Endodermal cell (in vitro differentiated cells): ENCODE data around the gene KIF21B. TPM values are rescaled to one million over a fixed set of nuclear protein-coding genes. Genes with fewer than 3 reads are reported as not detected.

ENCODE experiments used
- DNase-seq: peaks from one replicate; pipeline ENCODE4 v3.0.0-alpha.2; 2017
- H3K27ac ChIP-seq: 2 replicates; pipeline ENCODE4 v1.5.1; 2013; ENCODE audit warnings: mild to moderate bottlenecking, low read depth, low read length, moderate library complexity
- H3K27me3 ChIP-seq: 2 replicates; pipeline ENCODE4 v1.6.1; 2013; ENCODE audit warnings: mild to moderate bottlenecking, low read length, moderate library complexity; ENCODE audit not compliant: insufficient read depth, control insufficient read depth, poor library complexity, severe bottlenecking
- H3K36me3 ChIP-seq: 2 replicates; pipeline ENCODE4 v1.7.0; 2013; ENCODE audit warnings: mild to moderate bottlenecking, low read length, moderate library complexity; ENCODE audit not compliant: control insufficient read depth, insufficient read depth
- H3K4me1 ChIP-seq: one replicate; pipeline ENCODE4 v1.7.0; 2013; ENCODE audit warnings: low read length; ENCODE audit not compliant: control insufficient read depth, insufficient read depth
- H3K4me3 ChIP-seq: 2 replicates; pipeline ENCODE4 v1.5.1; 2013; ENCODE audit warnings: mild to moderate bottlenecking, low read length, moderate library complexity
- H3K9ac ChIP-seq: 2 replicates; pipeline ENCODE4 v1.6.1; 2013; ENCODE audit warnings: mild to moderate bottlenecking, low read length, moderate library complexity; ENCODE audit not compliant: poor library complexity, severe bottlenecking; ENCODE audit errors: extremely low read depth
- H3K9me3 ChIP-seq: 2 replicates; pipeline ENCODE4 v1.6.1; 2013; ENCODE audit warnings: mild to moderate bottlenecking, low read length, moderate library complexity; ENCODE audit not compliant: control insufficient read depth
- H3K27ac Mint-ChIP-seq: 2 replicates; pipeline ENCODE4 v1.8.0; 2020; ENCODE audit warnings: mixed read lengths
- H3K27me3 Mint-ChIP-seq: 2 replicates; pipeline ENCODE4 v1.8.0; 2021; ENCODE audit warnings: mild to moderate bottlenecking, mixed read lengths; ENCODE audit not compliant: insufficient read depth
- H3K36me3 Mint-ChIP-seq: 2 replicates; pipeline ENCODE4 v1.8.0; 2020; ENCODE audit warnings: low read depth, mixed read lengths
- H3K4me1 Mint-ChIP-seq: 2 replicates; pipeline ENCODE4 v1.8.0; 2020; ENCODE audit warnings: mixed read lengths
- H3K4me3 Mint-ChIP-seq: 2 replicates; pipeline ENCODE4 v1.8.0; 2020; ENCODE audit warnings: mild to moderate bottlenecking, moderate library complexity, mixed read lengths
- H3K9me3 Mint-ChIP-seq: 2 replicates; pipeline ENCODE4 v1.8.0; 2020; ENCODE audit warnings: mild to moderate bottlenecking, mixed read lengths
- CTCF ChIP-seq: fragments of 200-600 bp; sonication (generic); conservative IDR thresholded peaks from 2 replicates; pipeline ENCODE4 v1.5.0; 2021; ENCODE audit warnings: antibody characterized with exemption, mild to moderate bottlenecking
- WGBS, 2 experiments: methylation state at CpG; one replicate each; pipeline versions ENCODE4 v1.1.5 to v1.1.7; 2013; ENCODE audit warnings: missing lambda C conversion rate in 2 of 2, mixed read lengths in 1 of 2; ENCODE audit not compliant: insufficient coverage in 1 of 2, insufficient read length in 1 of 2; 5-methylcytosine and 5-hydroxymethylcytosine counted together
- total RNA-seq, 2 donors: library from RNA; stranded (reverse); fragmentation: NEBNext Ultra II Directional in 1 of 2; extraction: Animal tissue kit (Norgen Biotek cat#: 25700) in 1 of 2; gene quantifications; 2 replicates in 1 of 2; 3 replicates in 1 of 2; pipeline ENCODE4 v1.2.1, GENCODE V29; 2021

KIF21B gene
- total RNA-seq, 2 donors from 2014 or later = 8.8 to 14.7 TPM

GRCh38 chr1:201054091-201054543 is 30.6 kb upstream of the KIF21B start:
- Histone ChIP-seq H3K27ac (no peak overlapping the region), H3K4me3 (no peak overlapping the region), H3K4me1 (no peaks in the 10 kb centered on the region), H3K27me3 (no peaks in the 10 kb centered on the region), H3K36me3 (no peaks in the 10 kb centered on the region), H3K9ac (no peak overlapping the region), H3K9me3 (no peaks in the 10 kb centered on the region)
- Mint-ChIP-seq H3K36me3 (no peaks in the 10 kb centered on the region), H3K9me3 (no peaks in the 10 kb centered on the region), H3K4me1 (peaks cover 5% of the 10 kb centered on the region), H3K27ac (no peak overlapping the region), H3K27me3 (peaks cover 6% of the 10 kb centered on the region), H3K4me3 (no peak overlapping the region)
- DNase-seq = no peak
- 84 to 88% methylated on average over 7 to 10 of the region's 10 CpGs for whole genome bisulfite sequencing, 2 experiments
- TF ChIP-seq CTCF = no peak

GRCh38 chr1:201053155-201053860 is 29.8 kb upstream of the KIF21B start:
- Histone ChIP-seq H3K36me3 (no peaks in the 10 kb centered on the region), H3K4me3 (no peak overlapping the region), H3K27ac (no peak overlapping the region), H3K9ac (no peak overlapping the region), H3K9me3 (no peaks in the 10 kb centered on the region), H3K4me1 (no peaks in the 10 kb centered on the region), H3K27me3 (no peaks in the 10 kb centered on the region)
- peak; percentile 63 for TF ChIP-seq CTCF
- Mint-ChIP-seq H3K9me3 (no peaks in the 10 kb centered on the region), H3K27me3 (peaks cover 6% of the 10 kb centered on the region), H3K27ac (no peak overlapping the region), H3K4me3 (no peak overlapping the region), H3K4me1 (no peaks in the 10 kb centered on the region), H3K36me3 (no peaks in the 10 kb centered on the region)
- WGBS, 2 experiments = 92 to 97% methylated on average over 9 to 22 of the region's 22 CpGs
- peak; percentile 76 for DNase-seq

GRCh38 chr1:201051399-201051798 is 27.9 kb upstream of the KIF21B start:
- no peak overlapping the region for H3K4me3 ChIP-seq
- no peak for DNase-seq
- Mint-ChIP-seq H3K9me3 (no peaks in the 10 kb centered on the region), H3K4me1 (no peaks in the 10 kb centered on the region), H3K4me3 (no peak overlapping the region), H3K27me3 (peaks cover 9% of the 10 kb centered on the region), H3K36me3 (no peaks in the 10 kb centered on the region), H3K27ac (no peak overlapping the region)
- no peaks in the 10 kb centered on the region for H3K4me1 ChIP-seq
- no peaks in the 10 kb centered on the region for H3K9me3 ChIP-seq
- H3K27me3 ChIP-seq = no peaks in the 10 kb centered on the region
- no peak for TF ChIP-seq CTCF
- no peak overlapping the region for H3K27ac ChIP-seq
- H3K36me3 ChIP-seq = no peaks in the 10 kb centered on the region
- no peak overlapping the region for H3K9ac ChIP-seq
- 83 to 86% methylated on average over 2 of the region's 2 CpGs for WGBS, 2 experiments
